IMR-90 (cell line): ENCODE data around the gene PTPN23. TPM values are rescaled to one million over a fixed set of nuclear protein-coding genes. Genes with fewer than 3 reads are reported as not detected.

Experiments
- ATAC-seq: fragments of 200-7000 bp; cut with Tn5 transposase; 2 replicates; pipeline ENCODE4 v1.9.1; 2020; ENCODE audit warnings: low read depth, mild to moderate bottlenecking, moderate library complexity
- BruUV-seq: library from RNA; stranded (reverse); fragments of 400-500 nt; replicated peaks from 2 replicates; lab custom pipeline; 2021; lab: Mats Ljungman, UMichigan
- CTCF ChIA-PET: fragments of 300-600 bp; formaldehyde crosslinking; extraction: SDS; loops from one replicate; lab custom pipeline; 2021; ENCODE audit warnings: antibody characterized with exemption; lab: Yijun Ruan, JAX
- POLR2A ChIA-PET: fragments of 300-600 bp; sonication (Branson Sonifier 250); formaldehyde crosslinking; loops from one replicate; lab custom pipeline; 2022; ENCODE audit warnings: antibody characterized with exemption; ENCODE audit not compliant: unreplicated experiment; lab: Charles Lee
- DNase-seq: peaks from one replicate; pipeline ENCODE4 v3.0.0; 2013
- H2AFZ ChIP-seq: replicated peaks from 2 replicates; pipeline ENCODE3; 2013; ENCODE audit warnings: low read length, mild to moderate bottlenecking; ENCODE audit not compliant: poor library complexity
- H2AK5ac ChIP-seq: 2 replicates; pipeline ENCODE4 v1.6.1; 2013; ENCODE audit warnings: low read depth, low read length, inconsistent platforms
- H2AK9ac ChIP-seq: replicated peaks from 2 replicates; pipeline ENCODE3; 2013; ENCODE audit warnings: mild to moderate bottlenecking, low read depth, low read length, moderate library complexity; ENCODE audit not compliant: poor library complexity
- H2BK120ac ChIP-seq: 2 replicates; pipeline ENCODE4 v1.6.1; 2013; ENCODE audit warnings: low read depth, low read length, inconsistent platforms
- H2BK15ac ChIP-seq: 3 replicates; pipeline ENCODE4 v1.6.1; 2013; ENCODE audit warnings: low read depth, low read length, inconsistent platforms
- H2BK20ac ChIP-seq: 2 replicates; pipeline ENCODE4 v1.6.1; 2013; ENCODE audit warnings: low read depth, mild to moderate bottlenecking, inconsistent platforms, low read length, moderate library complexity
- H2BK5ac ChIP-seq: 2 replicates; pipeline ENCODE4 v1.6.1; 2013; ENCODE audit warnings: mild to moderate bottlenecking, low read depth, low read length, inconsistent platforms; ENCODE audit not compliant: poor library complexity, severe bottlenecking
- H3K14ac ChIP-seq: replicated peaks from 2 replicates; pipeline ENCODE4 v1.6.1; 2013; ENCODE audit warnings: low read depth, low read length, inconsistent platforms
- H3K18ac ChIP-seq: 2 replicates; pipeline ENCODE4 v1.6.1; 2013; ENCODE audit warnings: low read depth, low read length, control low read depth
- H3K23ac ChIP-seq: 2 replicates; pipeline ENCODE4 v1.6.1; 2013; ENCODE audit warnings: low read depth, low read length, inconsistent platforms
- H3K27ac ChIP-seq: 2 replicates; pipeline ENCODE4 v1.5.1; 2013; ENCODE audit warnings: mild to moderate bottlenecking, control low read depth, low read length; ENCODE audit not compliant: insufficient read depth
- H3K27me3 ChIP-seq: 2 replicates; pipeline ENCODE4 v1.6.1; 2013; ENCODE audit warnings: low read length; ENCODE audit not compliant: control insufficient read depth, insufficient read depth
- H3K36me3 ChIP-seq: 2 replicates; pipeline ENCODE4 v1.6.1; 2013; ENCODE audit warnings: low read length, mixed read lengths; ENCODE audit not compliant: control insufficient read depth, insufficient read depth
- H3K4ac ChIP-seq: 2 replicates; pipeline ENCODE4 v1.6.1; 2013; ENCODE audit warnings: low read depth, low read length, inconsistent platforms
- H3K4me1 ChIP-seq: 2 replicates; pipeline ENCODE4 v1.6.1; 2013; ENCODE audit warnings: low read length, mixed read lengths; ENCODE audit not compliant: control insufficient read depth, insufficient read depth
- H3K4me2 ChIP-seq: 2 replicates; pipeline ENCODE4 v1.6.1; 2013; ENCODE audit warnings: low read depth, mild to moderate bottlenecking, control low read depth, low read length, moderate library complexity
- H3K4me3 ChIP-seq: 2 replicates; pipeline ENCODE4 v1.5.1; 2013; ENCODE audit warnings: low read depth, mild to moderate bottlenecking, control low read depth, low read length, moderate library complexity; ENCODE audit not compliant: insufficient read depth
- H3K56ac ChIP-seq: 2 replicates; pipeline ENCODE4 v1.6.1; 2013; ENCODE audit warnings: low read length, inconsistent platforms; ENCODE audit not compliant: insufficient read depth; ENCODE audit errors: extremely low read depth
- H3K79me1 ChIP-seq, 2 experiments: 2 replicates each; pipeline ENCODE4 v1.6.1; 2013; ENCODE audit warnings: low read length in 2 of 2, inconsistent platforms in 1 of 2, low read depth in 1 of 2
- H3K9ac ChIP-seq: 2 replicates; pipeline ENCODE4 v1.6.1; 2013; ENCODE audit warnings: low read depth, low read length, control low read depth
- H3K9me1 ChIP-seq: 2 replicates; pipeline ENCODE4 v1.6.1; 2013; ENCODE audit warnings: low read length, inconsistent platforms; ENCODE audit not compliant: insufficient read depth
- H3K9me3 ChIP-seq: 2 replicates; pipeline ENCODE4 v1.6.1; 2013; ENCODE audit warnings: low read length; ENCODE audit not compliant: control insufficient read depth, insufficient read depth
- H4K20me1 ChIP-seq: 2 replicates; pipeline ENCODE4 v1.6.1; 2013; ENCODE audit warnings: low read length, inconsistent platforms; ENCODE audit not compliant: insufficient read depth
- H4K5ac ChIP-seq: 2 replicates; pipeline ENCODE4 v1.6.1; 2013; ENCODE audit warnings: mild to moderate bottlenecking, low read depth, low read length, control low read depth
- H4K8ac ChIP-seq, 2 experiments: 2 replicates each; pipeline ENCODE4 v1.6.1; 2013; ENCODE audit warnings: low read depth in 2 of 2, low read length in 2 of 2, control low read depth in 1 of 2, inconsistent platforms in 1 of 2
- H4K91ac ChIP-seq: 2 replicates; pipeline ENCODE4 v1.6.1; 2013; ENCODE audit warnings: low read depth, low read length, inconsistent platforms; ENCODE audit not compliant: insufficient read depth
- BHLHE40 ChIP-seq: fragments of 150-350 bp; IDR thresholded peaks from 2 replicates; pipeline ENCODE4 v1.6.1; 2016; ENCODE audit warnings: mild to moderate bottlenecking, low read depth, low read length
- CEBPB ChIP-seq: IDR thresholded peaks from 2 replicates; pipeline ENCODE4 v1.6.1; 2012; ENCODE audit warnings: low read depth, low read length, improper control_type of control experiment
- CHD1 ChIP-seq: IDR thresholded peaks from 2 replicates; pipeline ENCODE4 v1.6.1; 2012; ENCODE audit warnings: low read depth, low read length, improper control_type of control experiment
- FOS ChIP-seq: fragments of 150-350 bp; IDR thresholded peaks from 2 replicates; pipeline ENCODE4 v1.6.1; 2016; ENCODE audit warnings: low read depth, low read length
- MXI1 ChIP-seq: IDR thresholded peaks from 2 replicates; pipeline ENCODE4 v1.6.1; 2012; ENCODE audit warnings: low read depth, mild to moderate bottlenecking, low read length, moderate library complexity, borderline replicate concordance
- POLR2A ChIP-seq: IDR thresholded peaks from 2 replicates; pipeline ENCODE4 v1.6.1; 2012; ENCODE audit warnings: mild to moderate bottlenecking, low read depth, low read length
- RAD21 ChIP-seq: IDR thresholded peaks from 2 replicates; pipeline ENCODE4 v1.6.1; 2012; ENCODE audit warnings: low read length, improper control_type of control experiment
- RFX5 ChIP-seq: IDR thresholded peaks from 2 replicates; pipeline ENCODE4 v1.8.0; 2012; ENCODE audit warnings: low read depth, mild to moderate bottlenecking, low read length, moderate library complexity
- SMC3 ChIP-seq: fragments of 150-350 bp; IDR thresholded peaks from 2 replicates; pipeline ENCODE4 v1.6.1; 2016; ENCODE audit warnings: low read depth, mild to moderate bottlenecking, antibody characterized with exemption, low read length, moderate library complexity
- WGBS, 2 experiments: methylation state at CpG; one replicate each; pipeline versions ENCODE4 v1.1.5 to v1.1.7; 2013; ENCODE audit warnings: missing lambda C conversion rate in 2 of 2; ENCODE audit not compliant: insufficient read length in 1 of 2; ENCODE audit errors: extremely low coverage in 2 of 2; 5-methylcytosine and 5-hydroxymethylcytosine counted together
- dilution Hi-C: fragments of 300-500 bp; cut with HindIII; formaldehyde crosslinking; loops from one replicate; pipeline ENCODE4 v1.14.3; 2018; ENCODE audit warnings: low sequenced_read_pairs; ENCODE audit not compliant: unreplicated experiment
- in situ Hi-C: fragments of 300-500 bp; cut with MboI; formaldehyde crosslinking; loops from 3 replicates; pipeline ENCODE4 v1.14.3; 2019; ENCODE audit warnings: low sequenced_read_pairs, inconsistent platforms, mixed read lengths
- intact Hi-C: fragments of 100-400 bp; cut with micrococcal nuclease; formaldehyde crosslinking; loops from 2 replicates; pipeline ENCODE4 v1.10.0; 2022
- polyA plus RNA-seq, 3 experiments: library from polyadenylated mRNA; depleted of rRNA; stranded (reverse); fragments of >200 nt; gene quantifications; 2 replicates each; pipeline ENCODE4 v1.2.3, GENCODE V29; 2012; ENCODE audit warnings: low replicate concordance in 1 of 3
- total RNA-seq: library from RNA; depleted of rRNA; stranded (reverse); fragments of >200 nt; gene quantifications from 2 replicates; pipeline ENCODE4 v1.2.3, GENCODE V29; 2012
- TF ChIP-seq, protein P1 (sequence below): conservative IDR thresholded peaks from 2 replicates; pipeline ENCODE4 v1.5.1; 2012; ENCODE audit warnings: mild to moderate bottlenecking, low read depth, low read length, improper control_type of control experiment
- TF ChIP-seq, protein P2 (sequence below): fragments of 150-350 bp; IDR thresholded peaks from 2 replicates; pipeline ENCODE4 v1.6.1; 2017; ENCODE audit warnings: mild to moderate bottlenecking, antibody characterized with exemption, low read length, low read depth
- TF ChIP-seq, protein P3 (sequence below): fragments of 150-350 bp; IDR thresholded peaks from 2 replicates; pipeline ENCODE4 v1.6.1; 2016; ENCODE audit warnings: low read depth, mild to moderate bottlenecking, low read length, moderate library complexity, borderline replicate concordance

PTPN23 gene
- total and polyA plus RNA-seq, 2 of the 4 experiments (the other 2 are of a cell fraction), result 4.5 to 15.1 TPM

DNA sequence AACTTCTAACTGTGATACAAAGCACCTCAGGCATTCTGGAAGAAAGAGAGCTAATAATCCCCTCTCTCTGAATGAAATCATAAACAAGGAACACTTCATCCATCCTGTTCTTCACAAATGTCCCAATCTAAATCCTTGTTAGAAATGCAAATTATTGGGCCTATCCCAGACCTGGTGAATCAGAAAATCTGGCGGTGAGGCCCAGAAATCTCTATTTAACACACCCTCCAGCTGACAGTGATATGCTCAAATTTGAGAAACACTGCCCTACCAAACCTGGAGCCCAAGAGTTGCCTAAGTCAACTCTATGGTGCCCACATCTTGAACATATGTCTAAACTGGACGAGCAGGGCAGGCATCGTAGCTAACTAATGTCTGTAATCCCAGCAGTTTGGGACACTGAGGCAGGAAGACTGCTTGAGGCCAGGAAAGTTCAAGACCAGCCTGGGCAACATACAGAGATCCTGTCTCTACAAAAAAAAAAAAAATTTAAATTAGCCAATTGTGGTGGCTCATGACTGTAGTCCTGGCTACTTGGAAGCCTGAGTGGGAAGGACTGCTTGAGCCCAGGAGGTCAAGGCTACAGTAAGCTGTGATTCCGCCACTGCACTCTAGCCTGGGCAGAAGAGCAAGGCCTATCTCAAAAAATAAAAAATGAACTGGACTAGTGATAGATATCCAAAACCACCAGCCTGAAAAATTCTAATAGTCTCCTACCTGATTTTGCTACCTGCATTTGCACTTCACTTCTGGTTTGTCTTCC, 71.8 kb downstream of the PTPN23 start:
- no peak overlapping the region for H4K8ac ChIP-seq
- no peak overlapping the region for H2AFZ ChIP-seq
- no TSS peak for BruUV-seq
- peaks cover 10% of the 10 kb centered on the region; the same call in 1 of the 2 replicates for H4K20me1 ChIP-seq
- no peak for ATAC-seq
- H3K4me2 ChIP-seq, result no peak overlapping the region
- 0 out of 2 replicates have a peak, but pooled peaks cover 2% of the 10 kb centered on the region for H3K9me1 ChIP-seq
- H2BK5ac ChIP-seq, result no peak overlapping the region
- H3K27me3 ChIP-seq, result no peaks in the 10 kb centered on the region
- H3K9ac ChIP-seq, result no peak overlapping the region
- H2AK9ac ChIP-seq, result no peak overlapping the region
- ChIA-PET CTCF (interaction anchor here (0.6 kb wide), 1 partner anchor 15 kb away, joined by 3 read pairs; no protein-coding TSS in a partner anchor), POLR2A (no interaction called here)
- in situ Hi-C loops, result no loop called here
- no peak overlapping the region for H3K56ac ChIP-seq
- dilution Hi-C loops, result no loop called here
- no peak overlapping the region for H3K18ac ChIP-seq
- H2BK120ac ChIP-seq, result no peak overlapping the region
- H2BK20ac ChIP-seq, result no peak overlapping the region
- no peak overlapping the region for H2BK15ac ChIP-seq
- no peak for DNase-seq
- peaks cover 10 to 43% of the 10 kb centered on the region in 2 experiments for H3K79me1 ChIP-seq
- intact Hi-C loops, result no loop called here
- no peaks in the 10 kb centered on the region for H3K36me3 ChIP-seq
- TF ChIP-seq SMC3 (no peak), RFX5 (no peak), RAD21 (no peak), CHD1 (no peak), FOS (no peak), BHLHE40 (no peak), POLR2A (no peak), MXI1 (no peak), CEBPB (no peak)
- TF ChIP-seq, protein P1, sequence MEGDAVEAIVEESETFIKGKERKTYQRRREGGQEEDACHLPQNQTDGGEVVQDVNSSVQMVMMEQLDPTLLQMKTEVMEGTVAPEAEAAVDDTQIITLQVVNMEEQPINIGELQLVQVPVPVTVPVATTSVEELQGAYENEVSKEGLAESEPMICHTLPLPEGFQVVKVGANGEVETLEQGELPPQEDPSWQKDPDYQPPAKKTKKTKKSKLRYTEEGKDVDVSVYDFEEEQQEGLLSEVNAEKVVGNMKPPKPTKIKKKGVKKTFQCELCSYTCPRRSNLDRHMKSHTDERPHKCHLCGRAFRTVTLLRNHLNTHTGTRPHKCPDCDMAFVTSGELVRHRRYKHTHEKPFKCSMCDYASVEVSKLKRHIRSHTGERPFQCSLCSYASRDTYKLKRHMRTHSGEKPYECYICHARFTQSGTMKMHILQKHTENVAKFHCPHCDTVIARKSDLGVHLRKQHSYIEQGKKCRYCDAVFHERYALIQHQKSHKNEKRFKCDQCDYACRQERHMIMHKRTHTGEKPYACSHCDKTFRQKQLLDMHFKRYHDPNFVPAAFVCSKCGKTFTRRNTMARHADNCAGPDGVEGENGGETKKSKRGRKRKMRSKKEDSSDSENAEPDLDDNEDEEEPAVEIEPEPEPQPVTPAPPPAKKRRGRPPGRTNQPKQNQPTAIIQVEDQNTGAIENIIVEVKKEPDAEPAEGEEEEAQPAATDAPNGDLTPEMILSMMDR, result no peak
- TF ChIP-seq, protein P2, sequence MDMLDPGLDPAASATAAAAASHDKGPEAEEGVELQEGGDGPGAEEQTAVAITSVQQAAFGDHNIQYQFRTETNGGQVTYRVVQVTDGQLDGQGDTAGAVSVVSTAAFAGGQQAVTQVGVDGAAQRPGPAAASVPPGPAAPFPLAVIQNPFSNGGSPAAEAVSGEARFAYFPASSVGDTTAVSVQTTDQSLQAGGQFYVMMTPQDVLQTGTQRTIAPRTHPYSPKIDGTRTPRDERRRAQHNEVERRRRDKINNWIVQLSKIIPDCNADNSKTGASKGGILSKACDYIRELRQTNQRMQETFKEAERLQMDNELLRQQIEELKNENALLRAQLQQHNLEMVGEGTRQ, result no peak
- TF ChIP-seq, protein P3, sequence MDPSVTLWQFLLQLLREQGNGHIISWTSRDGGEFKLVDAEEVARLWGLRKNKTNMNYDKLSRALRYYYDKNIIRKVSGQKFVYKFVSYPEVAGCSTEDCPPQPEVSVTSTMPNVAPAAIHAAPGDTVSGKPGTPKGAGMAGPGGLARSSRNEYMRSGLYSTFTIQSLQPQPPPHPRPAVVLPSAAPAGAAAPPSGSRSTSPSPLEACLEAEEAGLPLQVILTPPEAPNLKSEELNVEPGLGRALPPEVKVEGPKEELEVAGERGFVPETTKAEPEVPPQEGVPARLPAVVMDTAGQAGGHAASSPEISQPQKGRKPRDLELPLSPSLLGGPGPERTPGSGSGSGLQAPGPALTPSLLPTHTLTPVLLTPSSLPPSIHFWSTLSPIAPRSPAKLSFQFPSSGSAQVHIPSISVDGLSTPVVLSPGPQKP, result no peak
- no peak overlapping the region for H2AK5ac ChIP-seq
- 100% methylated on average over 2 of the region's 4 CpGs; no CpG with 5 or more reads in 1 of the 2 experiments for WGBS, 2 experiments
- no peak overlapping the region for H3K4ac ChIP-seq
- H3K14ac ChIP-seq, result no peak overlapping the region
- no peak overlapping the region for H3K23ac ChIP-seq
- H3K4me1 ChIP-seq, result peaks cover 6% of the 10 kb centered on the region
- H3K27ac ChIP-seq, result no peak overlapping the region
- H3K9me3 ChIP-seq, result no peaks in the 10 kb centered on the region
- H4K5ac ChIP-seq, result no peak overlapping the region
- H3K4me3 ChIP-seq, result no peak overlapping the region
- no peak overlapping the region for H4K91ac ChIP-seq
